NCI-H446 (cell line): Measurements from ENCODE around the gene KIF26B.

Experiments
- DNase-seq, 2 experiments: peaks; one replicate each; lab custom pipeline; 2025; lab: John Stamatoyannopoulos, UW

KIF26B gene

DNA sequence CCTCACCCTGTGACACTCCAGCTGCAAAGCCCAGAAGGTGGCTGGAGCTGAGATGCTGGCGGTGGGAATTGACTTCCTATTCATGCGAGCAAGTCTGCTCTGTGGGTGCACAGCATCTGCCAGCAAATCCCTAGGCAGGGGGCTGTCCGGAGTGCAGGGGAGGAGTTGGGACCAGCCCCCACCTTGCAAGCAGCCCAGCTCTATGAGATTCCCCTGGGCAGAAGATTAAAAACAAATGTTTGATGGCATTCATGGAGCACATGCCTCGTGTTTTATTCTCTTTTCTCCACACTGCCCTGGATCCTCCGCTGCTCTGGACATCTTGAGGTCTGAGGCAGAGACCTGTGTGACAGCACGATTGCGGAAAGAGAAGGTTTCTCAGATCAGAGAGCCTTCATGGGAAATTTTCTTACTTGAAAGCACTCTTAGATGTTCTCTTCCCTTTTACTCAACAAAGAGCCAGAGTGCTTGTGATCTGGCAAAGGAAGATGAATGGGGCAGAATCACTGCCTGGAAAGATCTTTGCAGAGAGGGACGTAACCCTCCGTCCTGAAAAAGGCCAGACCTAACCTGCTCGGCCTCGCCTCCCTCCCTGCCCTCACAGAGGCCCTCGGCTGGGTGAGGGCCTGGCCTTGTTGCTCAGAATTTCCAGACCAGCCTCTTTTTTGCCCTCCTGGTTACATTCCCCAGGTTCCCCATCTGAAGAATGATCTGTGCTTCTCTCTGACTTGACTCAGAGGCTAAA lies 597.1 kb downstream of the KIF26B start:
- DNase-seq = no peak

DNA sequence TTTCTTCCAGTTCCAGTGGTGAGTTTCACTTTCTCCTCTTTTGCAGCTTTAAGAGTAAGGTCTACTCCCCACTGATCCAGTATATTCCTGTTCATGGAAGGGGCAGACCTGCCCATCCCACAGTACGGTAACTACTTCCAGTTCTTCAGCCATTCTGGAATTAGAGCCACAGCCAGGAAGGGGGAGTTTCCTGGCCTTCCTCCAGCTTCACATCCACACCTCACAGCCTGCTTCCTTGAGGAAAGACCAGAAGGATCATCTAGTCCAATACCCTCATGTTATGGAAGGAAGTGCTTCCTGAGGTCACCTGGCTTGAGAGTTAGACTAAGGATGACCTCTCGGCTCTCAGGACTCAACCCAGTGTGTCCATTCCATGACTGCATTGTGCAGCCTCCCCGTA lies 597.8 kb downstream of the KIF26B start:
- no peak for DNase-seq

DNA sequence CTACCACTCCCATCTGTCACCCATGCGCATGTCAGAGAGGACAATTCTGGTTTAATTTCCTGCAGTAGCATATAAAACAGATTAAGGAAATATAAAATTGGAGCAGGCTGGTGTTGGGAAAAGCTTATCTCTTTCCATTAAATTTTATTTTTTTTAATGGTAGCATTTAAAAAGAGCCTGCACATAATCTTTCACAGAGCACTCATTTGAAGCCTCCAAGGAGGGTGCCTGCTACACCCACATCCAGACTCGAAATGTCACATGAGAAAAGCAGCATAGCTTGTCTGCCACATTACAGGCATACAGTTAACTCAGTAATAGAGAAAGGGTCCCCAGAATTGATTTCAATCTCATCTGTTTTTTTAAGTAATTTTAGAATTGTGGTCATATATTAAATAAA lies 599.0 kb downstream of the KIF26B start:
- no peak for DNase-seq

DNA sequence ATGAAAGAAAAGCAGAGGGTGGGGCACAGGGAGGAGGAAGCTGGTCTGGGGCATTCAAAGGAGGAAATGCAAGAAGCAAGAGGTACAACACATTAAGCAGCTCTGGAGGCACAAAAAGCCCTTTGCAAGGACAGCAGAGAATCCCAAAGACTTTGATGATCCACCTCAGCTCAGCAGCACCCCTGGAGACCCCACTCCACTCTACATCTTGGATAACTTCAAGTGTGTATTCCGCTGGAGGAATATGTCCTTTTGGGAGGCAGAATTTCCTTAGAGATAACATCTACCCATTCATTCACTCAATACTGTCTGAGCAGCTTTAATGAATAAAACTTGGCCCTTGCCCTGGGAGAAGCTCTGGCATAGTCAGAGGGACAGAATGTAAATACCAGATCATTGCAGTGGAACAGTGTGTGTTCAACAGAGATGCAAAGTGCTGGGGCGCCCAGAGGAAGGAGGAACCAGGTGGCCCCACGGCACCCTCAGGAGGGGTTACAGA lies 599.7 kb downstream of the KIF26B start:
- DNase-seq = no peak
